HG03457 (cell line): ENCODE data around the gene CFAP97.
A peak's percentile ranks its signal among the peaks of the same experiment; 100 is the strongest.
"Not testable (repeated sequence)": the region's sequence is repeated elsewhere in the genome, so short reads cannot be mapped to it uniquely, and the experiment has no call there.

Experiments used
- ATAC-seq: cut with Tn5 transposase; IDR thresholded peaks from one replicate; pipeline ENCODE4 v1.9.1; 2021; ENCODE audit warnings: moderate number of reproducible peaks; ENCODE audit not compliant: unreplicated experiment

The CFAP97 gene

GRCh38 chr4:185201977-185202962 is 1.5 kb downstream of the CFAP97 start:
- ATAC-seq, result no peak

GRCh38 chr4:185198189-185198588 is 5.6 kb downstream of the CFAP97 start:
- ATAC-seq, result not testable (repeated sequence)

- no peak for ATAC-seq
Measured at GRCh38 chr4:185196437-185196836, 7.4 kb downstream of the CFAP97 start.

GRCh38 chr4:185194924-185195888 is 8.6 kb downstream of the CFAP97 start:
- ATAC-seq, result no peak

- peak; percentile 88 for ATAC-seq
Measured at GRCh38 chr4:185192059-185192458, 11.7 kb downstream of the CFAP97 start.

GRCh38 chr4:185190306-185190856 is 13.4 kb downstream of the CFAP97 start:
- ATAC-seq, result no peak

GRCh38 chr4:185189606-185190305 is 14.0 kb downstream of the CFAP97 start:
- ATAC-seq, result no peak

GRCh38 chr4:185186769-185187168 is 17.0 kb downstream of the CFAP97 start:
- no peak for ATAC-seq

GRCh38 chr4:185183622-185184281 is 20.0 kb downstream of the CFAP97 start:
- no peak for ATAC-seq

GRCh38 chr4:185182239-185182638 is 21.6 kb downstream of the CFAP97 start:
- no peak for ATAC-seq

GRCh38 chr4:185179488-185179887 is 24.3 kb downstream of the CFAP97 start:
- ATAC-seq, result no peak

- peak; percentile 54 for ATAC-seq
Measured at GRCh38 chr4:185171373-185172071, 32.3 kb downstream of the CFAP97 start.

- ATAC-seq, result no peak
Measured at GRCh38 chr4:185167234-185167633, 36.6 kb downstream of the CFAP97 start.

GRCh38 chr4:185165605-185166063 is 38.2 kb downstream of the CFAP97 start:
- ATAC-seq, result peak; percentile 92

GRCh38 chr4:185151296-185151695 is 52.5 kb downstream of the CFAP97 start:
- ATAC-seq, result no peak

- no peak for ATAC-seq
Measured at GRCh38 chr4:185149392-185149791, 54.4 kb downstream of the CFAP97 start.

GRCh38 chr4:185145572-185145971 is 58.2 kb downstream of the CFAP97 start:
- no peak for ATAC-seq

GRCh38 chr4:185144601-185145240 is 59.1 kb downstream of the CFAP97 start:
- ATAC-seq, result no peak

- ATAC-seq, result peak; percentile 21
Measured at GRCh38 chr4:185143601-185143969, 60.2 kb downstream of the CFAP97 start.
